ENCODE measurements around the gene MOGAT1. TPM values are rescaled to one million over a fixed set of nuclear protein-coding genes. Genes with fewer than 3 reads are reported as not detected.

MOGAT1 gene
- total RNA-seq, 1 experiment from 2014 or later, result 51.2 TPM

GRCh38 chr2:222701721-222702131 lies 30.3 kb downstream of the MOGAT1 start:
- BruUV-seq (replicated peaks), result no TSS peak
- no peak for DNase-seq
- CTCF ChIA-PET, result interaction anchor here (0.6 kb wide), 1 partner anchor 29 kb away, joined by 10 read pairs; no protein-coding TSS in a partner anchor
- Mint-ChIP-seq H3K27ac (ENCODE audit: unreplicated experiment) (peak overlapping the region; percentile 9), H3K9me3 (ENCODE audit: low read depth, unreplicated experiment) (no peaks in the 10 kb centered on the region), H3K4me3 (ENCODE audit: low read depth, unreplicated experiment) (no peak overlapping the region), H3K36me3 (ENCODE audit: insufficient read depth, unreplicated experiment) (peaks cover 98% of the 10 kb centered on the region), H3K4me1 (ENCODE audit: low read depth, unreplicated experiment) (peaks cover 34% of the 10 kb centered on the region), H3K27me3 (ENCODE audit: unreplicated experiment) (no peaks in the 10 kb centered on the region)
- intact Hi-C loops (cut with micrococcal nuclease; ENCODE audit: unreplicated experiment), result no loop called here
- TF ChIP-seq CTCF (IDR thresholded peaks at IDR 0.05; ENCODE audit: unreplicated experiment), result no peak

GRCh38 chr2:222703091-222703490 lies 31.6 kb downstream of the MOGAT1 start:
- BruUV-seq (replicated peaks), result no TSS peak
- no peak overlapping the region for H3K4me3 Mint-ChIP-seq (ENCODE audit: low read depth, unreplicated experiment)
- intact Hi-C loops (cut with micrococcal nuclease; ENCODE audit: unreplicated experiment), result no loop called here
- H3K36me3 Mint-ChIP-seq (ENCODE audit: insufficient read depth, unreplicated experiment), result peaks cover 98% of the 10 kb centered on the region
- no peak for DNase-seq
- no peak overlapping the region for H3K27ac Mint-ChIP-seq (ENCODE audit: unreplicated experiment)
- H3K9me3 Mint-ChIP-seq (ENCODE audit: low read depth, unreplicated experiment), result no peaks in the 10 kb centered on the region
- no peak for TF ChIP-seq CTCF (IDR thresholded peaks at IDR 0.05; ENCODE audit: unreplicated experiment)
- CTCF ChIA-PET, result no interaction called here
- peaks cover 47% of the 10 kb centered on the region for H3K4me1 Mint-ChIP-seq (ENCODE audit: low read depth, unreplicated experiment)
- no peaks in the 10 kb centered on the region for H3K27me3 Mint-ChIP-seq (ENCODE audit: unreplicated experiment)

GRCh38 chr2:222703886-222704285 lies 32.4 kb downstream of the MOGAT1 start:
- no peak for DNase-seq
- BruUV-seq (replicated peaks), result no TSS peak
- no peaks in the 10 kb centered on the region for H3K27me3 Mint-ChIP-seq (ENCODE audit: unreplicated experiment)
- H3K4me1 Mint-ChIP-seq (ENCODE audit: low read depth, unreplicated experiment), result peaks cover 50% of the 10 kb centered on the region
- H3K27ac Mint-ChIP-seq (ENCODE audit: unreplicated experiment), result no peak overlapping the region
- H3K36me3 Mint-ChIP-seq (ENCODE audit: insufficient read depth, unreplicated experiment), result peaks cover 95% of the 10 kb centered on the region
- intact Hi-C loops (cut with micrococcal nuclease; ENCODE audit: unreplicated experiment), result no loop called here
- CTCF ChIA-PET, result no interaction called here
- no peaks in the 10 kb centered on the region for H3K9me3 Mint-ChIP-seq (ENCODE audit: low read depth, unreplicated experiment)
- no peak overlapping the region for H3K4me3 Mint-ChIP-seq (ENCODE audit: low read depth, unreplicated experiment)
- no peak for TF ChIP-seq CTCF (IDR thresholded peaks at IDR 0.05; ENCODE audit: unreplicated experiment)

- H3K27ac Mint-ChIP-seq (ENCODE audit: unreplicated experiment), result peak overlapping the region; percentile 63
- H3K4me3 Mint-ChIP-seq (ENCODE audit: low read depth, unreplicated experiment), result no peak overlapping the region
- H3K27me3 Mint-ChIP-seq (ENCODE audit: unreplicated experiment), result no peaks in the 10 kb centered on the region
- CTCF ChIA-PET, result interaction anchor here (0.6 to 1.6 kb wide), 5 partner anchors 16 to 1576 kb away, joined by 3 to 6 read pairs (median 4); no protein-coding TSS in a partner anchor
- H3K36me3 Mint-ChIP-seq (ENCODE audit: insufficient read depth, unreplicated experiment), result peaks cover 95% of the 10 kb centered on the region
- no peaks in the 10 kb centered on the region for H3K9me3 Mint-ChIP-seq (ENCODE audit: low read depth, unreplicated experiment)
- no peak for DNase-seq
- H3K4me1 Mint-ChIP-seq (ENCODE audit: low read depth, unreplicated experiment), result peaks cover 40% of the 10 kb centered on the region
- intact Hi-C loops (cut with micrococcal nuclease; ENCODE audit: unreplicated experiment), result loop anchor here (5.0 kb wide), 1 partner anchor 156 kb away; the partner anchor contains the start of gene ACSL3
- TF ChIP-seq CTCF (IDR thresholded peaks at IDR 0.05; ENCODE audit: unreplicated experiment), result no peak
- no TSS peak for BruUV-seq (replicated peaks)
Observed at GRCh38 chr2:222706616-222707015, 35.2 kb downstream of the MOGAT1 start.
